ENCODE data around the gene KCNMA1.

DNA sequence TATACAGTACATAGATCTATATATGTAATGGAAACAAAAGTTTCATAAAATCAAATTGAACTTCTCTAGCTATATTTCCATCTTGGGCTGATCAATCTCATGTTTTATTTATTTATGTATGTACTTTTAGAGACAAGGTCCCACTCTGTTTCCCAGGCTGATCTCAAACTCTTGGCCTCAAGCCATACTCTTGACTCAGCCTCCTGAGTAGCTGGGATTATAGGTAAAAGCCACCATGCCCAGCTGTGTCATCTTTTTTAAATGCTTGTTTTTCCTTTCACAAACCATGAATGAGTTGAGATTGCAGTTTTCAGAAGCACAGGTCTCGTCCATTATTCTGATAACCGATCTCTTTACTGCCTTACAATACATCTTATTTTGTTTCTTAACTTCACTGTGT is 400.9 kb downstream of the KCNMA1 start:
- TF ChIP-seq POLR2AphosphoS5 (IDR thresholded peaks at IDR 0.05) (no peak), POLR2A (IDR thresholded peaks at IDR 0.05) (no peak)
- TF ChIP-seq, protein P1, sequence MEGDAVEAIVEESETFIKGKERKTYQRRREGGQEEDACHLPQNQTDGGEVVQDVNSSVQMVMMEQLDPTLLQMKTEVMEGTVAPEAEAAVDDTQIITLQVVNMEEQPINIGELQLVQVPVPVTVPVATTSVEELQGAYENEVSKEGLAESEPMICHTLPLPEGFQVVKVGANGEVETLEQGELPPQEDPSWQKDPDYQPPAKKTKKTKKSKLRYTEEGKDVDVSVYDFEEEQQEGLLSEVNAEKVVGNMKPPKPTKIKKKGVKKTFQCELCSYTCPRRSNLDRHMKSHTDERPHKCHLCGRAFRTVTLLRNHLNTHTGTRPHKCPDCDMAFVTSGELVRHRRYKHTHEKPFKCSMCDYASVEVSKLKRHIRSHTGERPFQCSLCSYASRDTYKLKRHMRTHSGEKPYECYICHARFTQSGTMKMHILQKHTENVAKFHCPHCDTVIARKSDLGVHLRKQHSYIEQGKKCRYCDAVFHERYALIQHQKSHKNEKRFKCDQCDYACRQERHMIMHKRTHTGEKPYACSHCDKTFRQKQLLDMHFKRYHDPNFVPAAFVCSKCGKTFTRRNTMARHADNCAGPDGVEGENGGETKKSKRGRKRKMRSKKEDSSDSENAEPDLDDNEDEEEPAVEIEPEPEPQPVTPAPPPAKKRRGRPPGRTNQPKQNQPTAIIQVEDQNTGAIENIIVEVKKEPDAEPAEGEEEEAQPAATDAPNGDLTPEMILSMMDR (IDR thresholded peaks at IDR 0.05): no peak
